ENCODE data around the gene PRSS53. TPM values are rescaled to one million over a fixed set of nuclear protein-coding genes. Genes with fewer than 3 reads are reported as not detected.

Gene PRSS53
- total RNA-seq, 1 donor, result 1.0 TPM

- Histone ChIP-seq H3K4me1 (ENCODE audit: insufficient read depth, low read length) (peaks cover 11% of the 10 kb centered on the region), H3K9me3 (ENCODE audit: low read depth, low read length) (no peaks in the 10 kb centered on the region), H3K27me3 (ENCODE audit: insufficient read depth, low read length) (no peaks in the 10 kb centered on the region), H3K4me3 (ENCODE audit: low read length) (no peak overlapping the region)
These were observed 456 bp upstream of the PRSS53 start for GRCh38 chr16:31089199-31089598.

DNA sequence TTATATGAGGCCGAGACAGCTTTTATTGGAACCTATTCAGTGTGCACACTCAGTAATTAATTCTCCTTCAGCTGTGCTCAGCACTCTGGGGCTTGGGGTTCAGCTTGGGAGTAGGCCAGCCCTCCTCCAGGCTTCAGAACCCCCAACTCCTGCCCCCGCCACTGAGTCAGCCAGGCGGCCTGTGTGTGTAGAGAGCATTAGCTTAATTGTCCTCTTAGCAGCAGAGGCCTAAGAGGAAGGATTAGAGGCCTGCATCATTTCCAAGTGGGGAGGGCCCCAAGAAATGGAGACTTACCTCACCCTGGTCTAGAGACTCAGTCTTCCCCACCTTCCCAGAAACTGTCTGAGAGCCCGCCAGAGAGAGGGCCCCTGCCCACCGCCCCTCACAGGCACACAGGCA, 772 bp downstream of the PRSS53 start:
- no peak overlapping the region for H3K4me3 ChIP-seq (ENCODE audit: low read length)
- H3K9me3 ChIP-seq (ENCODE audit: low read depth, low read length), result no peaks in the 10 kb centered on the region
- no peaks in the 10 kb centered on the region for H3K27me3 ChIP-seq (ENCODE audit: insufficient read depth, low read length)
- H3K4me1 ChIP-seq (ENCODE audit: insufficient read depth, low read length), result no peaks in the 10 kb centered on the region

- no peaks in the 10 kb centered on the region for H3K4me1 ChIP-seq (ENCODE audit: insufficient read depth, low read length)
- H3K9me3 ChIP-seq (ENCODE audit: low read depth, low read length), result no peaks in the 10 kb centered on the region
- no peaks in the 10 kb centered on the region for H3K27me3 ChIP-seq (ENCODE audit: insufficient read depth, low read length)
- H3K4me3 ChIP-seq (ENCODE audit: low read length), result no peak overlapping the region
These were observed 1.3 kb downstream of the PRSS53 start for GRCh38 chr16:31087481-31087880.

- Histone ChIP-seq H3K4me1 (ENCODE audit: insufficient read depth, low read length) (no peaks in the 10 kb centered on the region), H3K27me3 (ENCODE audit: insufficient read depth, low read length) (no peaks in the 10 kb centered on the region), H3K9me3 (ENCODE audit: low read depth, low read length) (no peaks in the 10 kb centered on the region), H3K4me3 (ENCODE audit: low read length) (no peak overlapping the region)
These were observed 2.2 kb downstream of the PRSS53 start for GRCh38 chr16:31086629-31086906.

DNA sequence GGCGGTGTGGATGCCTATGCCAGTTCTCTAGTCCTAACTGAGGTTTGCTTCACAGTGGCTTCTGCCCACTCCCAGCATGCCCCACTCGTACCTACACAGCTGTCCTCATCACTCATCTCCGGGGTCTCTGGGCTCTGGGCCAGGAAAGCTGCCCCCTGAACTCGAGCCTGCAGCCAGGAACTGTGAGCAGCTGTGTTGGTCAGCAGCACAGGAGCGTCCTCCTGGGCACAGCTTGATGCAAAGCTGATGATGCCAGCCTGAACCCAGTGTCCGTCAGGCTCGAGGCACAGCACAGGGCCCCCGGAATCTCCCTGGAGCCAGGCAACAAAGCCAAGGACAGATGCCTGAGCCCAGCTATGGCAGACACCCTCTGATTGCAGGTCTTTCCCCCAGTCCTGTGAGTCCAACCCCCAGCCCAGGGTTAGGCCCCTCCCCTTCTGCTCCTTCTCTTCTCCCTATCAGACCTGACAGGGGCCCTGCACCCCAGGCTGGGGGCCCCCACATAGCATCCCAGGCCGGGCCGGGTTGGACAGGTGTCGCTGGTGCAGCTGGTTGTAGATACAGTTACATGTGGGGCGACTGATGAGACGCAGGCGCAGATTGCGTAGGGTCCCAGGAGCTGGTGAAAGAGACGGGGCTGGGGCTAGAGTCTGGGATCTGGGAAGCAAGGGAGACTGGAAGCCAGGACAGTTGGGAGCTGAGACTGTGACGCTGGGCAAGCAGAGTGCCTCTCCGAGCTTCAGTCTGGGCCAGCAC, 2.7 kb downstream of the PRSS53 start:
- Histone ChIP-seq H3K4me3 (ENCODE audit: low read length) (no peak overlapping the region), H3K27me3 (ENCODE audit: insufficient read depth, low read length) (no peaks in the 10 kb centered on the region), H3K4me1 (ENCODE audit: insufficient read depth, low read length) (no peaks in the 10 kb centered on the region), H3K9me3 (ENCODE audit: low read depth, low read length) (no peaks in the 10 kb centered on the region)

- Histone ChIP-seq H3K9me3 (ENCODE audit: low read depth, low read length) (no peaks in the 10 kb centered on the region), H3K27me3 (ENCODE audit: insufficient read depth, low read length) (no peaks in the 10 kb centered on the region), H3K4me1 (ENCODE audit: insufficient read depth, low read length) (no peaks in the 10 kb centered on the region), H3K4me3 (ENCODE audit: low read length) (no peak overlapping the region)
These were observed 3.3 kb downstream of the PRSS53 start for GRCh38 chr16:31085411-31085810.

- Histone ChIP-seq H3K4me1 (ENCODE audit: insufficient read depth, low read length) (no peaks in the 10 kb centered on the region), H3K4me3 (ENCODE audit: low read length) (no peak overlapping the region), H3K27me3 (ENCODE audit: insufficient read depth, low read length) (no peaks in the 10 kb centered on the region), H3K9me3 (ENCODE audit: low read depth, low read length) (no peaks in the 10 kb centered on the region)
These were observed 4.0 kb downstream of the PRSS53 start for GRCh38 chr16:31084584-31085302.

GRCh38 chr16:31083981-31084380, 4.8 kb downstream of the PRSS53 start:
- peaks cover 4% of the 10 kb centered on the region for H3K4me1 ChIP-seq (ENCODE audit: insufficient read depth, low read length)
- no peaks in the 10 kb centered on the region for H3K9me3 ChIP-seq (ENCODE audit: low read depth, low read length)
- H3K27me3 ChIP-seq (ENCODE audit: insufficient read depth, low read length), result no peaks in the 10 kb centered on the region
- H3K4me3 ChIP-seq (ENCODE audit: low read length), result no peak overlapping the region

- Histone ChIP-seq H3K9me3 (ENCODE audit: low read depth, low read length) (no peaks in the 10 kb centered on the region), H3K27me3 (ENCODE audit: insufficient read depth, low read length) (no peaks in the 10 kb centered on the region), H3K4me1 (ENCODE audit: insufficient read depth, low read length) (peaks cover 7% of the 10 kb centered on the region), H3K4me3 (ENCODE audit: low read length) (no peak overlapping the region)
These were observed 5.2 kb downstream of the PRSS53 start for GRCh38 chr16:31083556-31083955.

GRCh38 chr16:31083081-31083480, 5.7 kb downstream of the PRSS53 start:
- Histone ChIP-seq H3K9me3 (ENCODE audit: low read depth, low read length) (no peaks in the 10 kb centered on the region), H3K4me1 (ENCODE audit: insufficient read depth, low read length) (peaks cover 7% of the 10 kb centered on the region), H3K27me3 (ENCODE audit: insufficient read depth, low read length) (no peaks in the 10 kb centered on the region)

GRCh38 chr16:31082368-31083045, 6.2 kb downstream of the PRSS53 start:
- no peaks in the 10 kb centered on the region for H3K27me3 ChIP-seq (ENCODE audit: insufficient read depth, low read length)
- no peaks in the 10 kb centered on the region for H3K9me3 ChIP-seq (ENCODE audit: low read depth, low read length)
- peaks cover 7% of the 10 kb centered on the region for H3K4me1 ChIP-seq (ENCODE audit: insufficient read depth, low read length)
- H3K4me3 ChIP-seq (ENCODE audit: low read length), result no peak overlapping the region

More at GRCh38 chr16:31083081-31083480, 5.7 kb downstream of the PRSS53 start:
- H3K4me3 ChIP-seq (ENCODE audit: low read length), result no peak overlapping the region

DNA sequence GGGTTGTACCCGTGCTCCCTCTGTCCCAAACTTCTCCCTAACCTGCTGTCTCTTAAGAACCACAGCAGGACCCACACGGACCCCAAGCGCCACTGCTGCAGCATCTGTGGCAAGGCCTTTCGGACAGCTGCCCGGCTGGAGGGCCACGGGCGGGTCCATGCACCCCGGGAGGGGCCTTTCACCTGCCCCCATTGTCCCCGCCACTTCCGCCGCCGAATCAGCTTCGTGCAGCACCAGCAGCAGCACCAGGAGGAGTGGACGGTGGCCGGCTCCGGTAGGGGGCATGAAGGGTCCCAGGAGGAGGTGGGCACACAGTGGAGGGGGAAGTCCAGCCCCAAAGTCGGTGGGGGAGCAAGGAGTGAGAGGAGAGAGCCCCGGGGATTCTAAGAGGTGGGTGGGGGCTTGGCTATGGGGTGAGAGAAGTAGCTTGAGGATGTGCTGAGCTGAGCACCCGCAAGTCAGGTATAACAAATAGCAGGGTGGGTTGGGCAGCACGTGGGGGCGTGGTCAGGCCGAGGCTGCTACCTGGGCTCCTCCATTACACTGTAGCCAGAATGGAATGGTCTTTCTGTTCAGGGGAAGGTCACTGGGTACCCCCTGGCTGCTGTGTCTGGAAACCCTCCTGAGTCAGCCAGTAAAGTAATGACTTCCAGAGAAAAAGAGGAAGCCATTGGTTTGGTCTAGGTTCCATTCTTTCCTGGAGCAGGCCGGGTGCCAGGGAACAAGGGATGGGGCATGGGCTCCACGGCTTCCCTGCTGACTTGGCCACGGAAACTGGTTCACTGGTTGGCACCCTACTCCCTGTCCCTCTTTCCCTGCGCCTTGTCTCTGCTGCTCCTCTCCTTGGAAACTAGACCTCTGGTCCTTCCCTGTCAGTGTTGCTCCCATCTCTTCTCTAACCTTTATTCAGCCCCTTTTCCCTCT, 7.1 kb downstream of the PRSS53 start:
- Histone ChIP-seq H3K4me1 (ENCODE audit: insufficient read depth, low read length) (peaks cover 7% of the 10 kb centered on the region), H3K9me3 (ENCODE audit: low read depth, low read length) (no peaks in the 10 kb centered on the region), H3K27me3 (ENCODE audit: insufficient read depth, low read length) (no peaks in the 10 kb centered on the region), H3K4me3 (ENCODE audit: low read length) (no peak overlapping the region)

- Histone ChIP-seq H3K9me3 (ENCODE audit: low read depth, low read length) (no peaks in the 10 kb centered on the region), H3K4me3 (ENCODE audit: low read length) (no peak overlapping the region), H3K4me1 (ENCODE audit: insufficient read depth, low read length) (peaks cover 11% of the 10 kb centered on the region), H3K27me3 (ENCODE audit: insufficient read depth, low read length) (no peaks in the 10 kb centered on the region)
These were observed 7.9 kb downstream of the PRSS53 start for GRCh38 chr16:31080756-31081419.

DNA sequence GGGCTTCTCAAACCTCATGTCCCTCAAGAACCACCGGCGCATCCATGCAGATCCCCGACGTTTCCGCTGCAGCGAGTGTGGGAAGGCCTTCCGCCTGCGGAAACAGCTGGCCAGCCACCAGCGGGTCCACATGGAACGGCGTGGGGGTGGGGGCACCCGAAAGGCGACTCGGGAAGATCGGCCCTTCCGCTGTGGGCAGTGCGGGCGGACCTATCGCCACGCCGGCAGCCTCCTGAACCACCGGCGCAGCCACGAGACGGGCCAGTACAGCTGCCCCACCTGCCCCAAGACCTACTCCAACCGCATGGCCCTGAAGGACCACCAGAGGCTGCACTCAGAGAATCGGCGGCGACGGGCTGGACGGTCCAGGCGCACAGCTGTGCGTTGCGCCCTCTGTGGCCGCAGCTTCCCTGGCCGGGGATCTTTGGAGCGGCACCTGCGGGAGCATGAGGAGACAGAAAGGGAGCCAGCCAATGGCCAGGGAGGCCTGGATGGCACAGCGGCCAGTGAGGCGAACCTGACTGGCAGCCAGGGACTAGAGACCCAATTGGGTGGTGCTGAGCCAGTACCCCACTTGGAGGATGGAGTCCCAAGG, 8.6 kb downstream of the PRSS53 start:
- Histone ChIP-seq H3K9me3 (ENCODE audit: low read depth, low read length) (no peaks in the 10 kb centered on the region), H3K27me3 (ENCODE audit: insufficient read depth, low read length) (no peaks in the 10 kb centered on the region), H3K4me1 (ENCODE audit: insufficient read depth, low read length) (peaks cover 18% of the 10 kb centered on the region), H3K4me3 (ENCODE audit: low read length) (no peak overlapping the region)

All from mononuclear cell (primary cell).